GM12801 (cell line): ENCODE results near the gene LTBP1.

ENCODE experiments used
- TF ChIP-seq, protein P1 (sequence below): IDR thresholded peaks from one replicate; pipeline ENCODE4 v1.5.1; 2011; ENCODE audit warnings: control low read depth; ENCODE audit not compliant: insufficient read length; ENCODE audit errors: extremely low read depth

LTBP1 gene, protein sequence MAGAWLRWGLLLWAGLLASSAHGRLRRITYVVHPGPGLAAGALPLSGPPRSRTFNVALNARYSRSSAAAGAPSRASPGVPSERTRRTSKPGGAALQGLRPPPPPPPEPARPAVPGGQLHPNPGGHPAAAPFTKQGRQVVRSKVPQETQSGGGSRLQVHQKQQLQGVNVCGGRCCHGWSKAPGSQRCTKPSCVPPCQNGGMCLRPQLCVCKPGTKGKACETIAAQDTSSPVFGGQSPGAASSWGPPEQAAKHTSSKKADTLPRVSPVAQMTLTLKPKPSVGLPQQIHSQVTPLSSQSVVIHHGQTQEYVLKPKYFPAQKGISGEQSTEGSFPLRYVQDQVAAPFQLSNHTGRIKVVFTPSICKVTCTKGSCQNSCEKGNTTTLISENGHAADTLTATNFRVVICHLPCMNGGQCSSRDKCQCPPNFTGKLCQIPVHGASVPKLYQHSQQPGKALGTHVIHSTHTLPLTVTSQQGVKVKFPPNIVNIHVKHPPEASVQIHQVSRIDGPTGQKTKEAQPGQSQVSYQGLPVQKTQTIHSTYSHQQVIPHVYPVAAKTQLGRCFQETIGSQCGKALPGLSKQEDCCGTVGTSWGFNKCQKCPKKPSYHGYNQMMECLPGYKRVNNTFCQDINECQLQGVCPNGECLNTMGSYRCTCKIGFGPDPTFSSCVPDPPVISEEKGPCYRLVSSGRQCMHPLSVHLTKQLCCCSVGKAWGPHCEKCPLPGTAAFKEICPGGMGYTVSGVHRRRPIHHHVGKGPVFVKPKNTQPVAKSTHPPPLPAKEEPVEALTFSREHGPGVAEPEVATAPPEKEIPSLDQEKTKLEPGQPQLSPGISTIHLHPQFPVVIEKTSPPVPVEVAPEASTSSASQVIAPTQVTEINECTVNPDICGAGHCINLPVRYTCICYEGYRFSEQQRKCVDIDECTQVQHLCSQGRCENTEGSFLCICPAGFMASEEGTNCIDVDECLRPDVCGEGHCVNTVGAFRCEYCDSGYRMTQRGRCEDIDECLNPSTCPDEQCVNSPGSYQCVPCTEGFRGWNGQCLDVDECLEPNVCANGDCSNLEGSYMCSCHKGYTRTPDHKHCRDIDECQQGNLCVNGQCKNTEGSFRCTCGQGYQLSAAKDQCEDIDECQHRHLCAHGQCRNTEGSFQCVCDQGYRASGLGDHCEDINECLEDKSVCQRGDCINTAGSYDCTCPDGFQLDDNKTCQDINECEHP (N-terminal part only)

DNA sequence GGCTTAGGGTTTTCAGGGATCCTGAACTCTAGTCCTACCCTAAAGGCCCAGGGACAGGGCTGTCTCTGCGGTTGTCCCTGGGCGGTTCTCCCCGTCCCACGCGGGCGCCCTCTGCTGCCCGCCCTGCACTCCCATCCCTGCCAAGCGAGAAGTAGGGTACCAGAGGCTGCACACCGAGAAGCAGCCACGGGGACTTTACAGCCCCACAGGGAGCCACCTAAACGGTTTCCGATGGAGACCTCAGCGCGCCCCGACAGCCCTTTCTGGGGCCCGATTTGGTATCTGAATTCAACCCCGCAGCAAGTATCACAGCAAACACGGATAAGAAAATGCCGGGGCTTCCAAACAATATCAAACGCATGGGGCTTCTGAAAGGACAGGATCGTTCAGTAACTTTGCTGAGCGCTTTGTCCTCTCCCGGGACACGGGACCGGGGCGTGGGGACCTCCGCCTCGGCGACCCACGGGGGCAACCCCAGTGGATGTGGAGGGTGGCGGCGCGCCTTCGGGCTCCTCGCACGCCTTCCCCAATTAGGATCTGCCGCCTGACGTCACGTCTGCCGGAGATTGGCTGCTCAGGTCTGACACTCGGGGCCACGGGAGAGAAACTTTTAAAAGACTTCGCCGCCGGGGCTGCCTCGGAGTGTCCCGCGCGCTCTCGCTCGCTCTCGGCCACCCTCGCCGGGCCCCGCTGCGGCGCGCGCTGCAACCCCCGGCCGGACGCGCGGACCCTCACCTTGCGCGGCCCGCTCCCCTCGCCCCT lies at the start of gene LTBP1:
Gene LTBP1 (plus strand): TSS at position 640 of the 762 bp plus-strand sequence. CDS start 372 bp downstream, outside the sequence.
- TF ChIP-seq, protein P1, sequence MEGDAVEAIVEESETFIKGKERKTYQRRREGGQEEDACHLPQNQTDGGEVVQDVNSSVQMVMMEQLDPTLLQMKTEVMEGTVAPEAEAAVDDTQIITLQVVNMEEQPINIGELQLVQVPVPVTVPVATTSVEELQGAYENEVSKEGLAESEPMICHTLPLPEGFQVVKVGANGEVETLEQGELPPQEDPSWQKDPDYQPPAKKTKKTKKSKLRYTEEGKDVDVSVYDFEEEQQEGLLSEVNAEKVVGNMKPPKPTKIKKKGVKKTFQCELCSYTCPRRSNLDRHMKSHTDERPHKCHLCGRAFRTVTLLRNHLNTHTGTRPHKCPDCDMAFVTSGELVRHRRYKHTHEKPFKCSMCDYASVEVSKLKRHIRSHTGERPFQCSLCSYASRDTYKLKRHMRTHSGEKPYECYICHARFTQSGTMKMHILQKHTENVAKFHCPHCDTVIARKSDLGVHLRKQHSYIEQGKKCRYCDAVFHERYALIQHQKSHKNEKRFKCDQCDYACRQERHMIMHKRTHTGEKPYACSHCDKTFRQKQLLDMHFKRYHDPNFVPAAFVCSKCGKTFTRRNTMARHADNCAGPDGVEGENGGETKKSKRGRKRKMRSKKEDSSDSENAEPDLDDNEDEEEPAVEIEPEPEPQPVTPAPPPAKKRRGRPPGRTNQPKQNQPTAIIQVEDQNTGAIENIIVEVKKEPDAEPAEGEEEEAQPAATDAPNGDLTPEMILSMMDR: no peak

DNA sequence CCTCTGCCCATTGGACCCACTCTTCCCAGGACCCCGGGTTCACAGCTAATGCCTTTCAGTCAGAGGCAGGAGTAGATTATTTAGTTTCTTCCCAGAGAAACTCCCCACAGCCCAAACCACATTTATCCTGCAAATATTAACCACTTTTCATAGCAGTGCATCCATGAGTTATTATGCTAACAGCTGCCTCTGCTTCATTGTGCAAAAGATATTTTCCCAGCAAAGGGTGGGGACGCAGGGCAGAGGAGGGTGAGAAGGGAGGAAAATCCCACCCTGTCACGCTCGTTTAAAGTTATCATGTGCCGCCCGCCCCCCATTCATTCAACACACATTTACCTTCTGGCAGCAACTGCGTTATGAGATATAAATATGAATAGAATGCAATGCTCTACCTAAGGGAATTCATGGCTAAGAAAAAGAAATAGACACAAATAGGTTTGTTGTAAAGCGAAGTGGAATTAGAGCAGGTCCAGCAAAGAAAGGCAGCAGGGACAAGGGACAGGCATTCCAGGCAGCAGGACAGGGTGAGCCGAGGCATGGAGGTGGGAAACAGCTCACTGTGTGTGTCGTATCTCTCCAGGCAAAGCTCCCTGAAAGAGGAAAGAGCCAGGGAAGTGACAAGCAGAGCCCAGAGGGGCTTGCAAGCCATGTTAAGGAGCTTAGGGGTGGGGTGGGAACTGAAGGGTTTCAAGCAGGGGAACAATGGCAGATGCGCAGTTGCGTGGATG lies 46.3 kb upstream of the LTBP1 start:
- TF ChIP-seq, protein P1: no peak

DNA sequence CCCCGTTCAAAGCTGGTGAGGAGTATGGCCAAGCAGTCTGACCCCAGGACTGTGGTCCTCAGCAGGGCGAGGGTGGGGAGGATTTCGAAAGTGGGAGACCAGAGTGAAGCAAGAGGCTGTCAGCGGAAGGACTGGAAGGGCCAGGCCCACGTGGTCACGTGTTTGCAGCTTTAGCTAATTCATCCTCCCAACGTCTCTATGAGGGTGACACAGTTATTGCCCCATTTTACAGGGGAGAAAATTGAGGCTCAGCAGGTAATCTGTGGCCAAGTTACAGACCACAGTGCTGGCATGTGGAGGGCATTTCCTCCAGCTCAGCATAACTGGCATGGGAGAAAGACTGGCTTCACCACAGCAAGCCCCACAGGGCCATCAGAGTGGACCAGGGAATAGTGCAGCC lies 45.4 kb upstream of the LTBP1 start:
- TF ChIP-seq, protein P1: no peak

DNA sequence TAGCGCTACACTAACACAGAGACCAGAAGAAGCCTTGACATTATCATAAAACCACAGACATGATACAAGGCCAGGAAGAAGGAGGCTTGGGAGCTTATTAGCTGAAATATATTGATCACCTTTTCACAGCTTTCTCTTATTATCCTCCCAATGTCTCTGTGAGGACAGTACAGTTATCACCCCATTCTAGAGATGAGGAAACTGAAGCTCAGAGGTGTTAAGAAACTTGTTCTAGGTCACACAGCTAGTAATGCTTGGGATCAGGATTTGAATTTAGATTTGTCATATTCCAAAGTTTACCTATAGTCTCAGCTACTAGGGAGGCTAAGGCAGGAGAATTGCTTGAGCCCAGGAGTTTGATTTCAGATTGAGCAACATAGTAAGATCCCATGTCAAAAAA lies 44.6 kb upstream of the LTBP1 start:
- TF ChIP-seq, protein P1: no peak

DNA sequence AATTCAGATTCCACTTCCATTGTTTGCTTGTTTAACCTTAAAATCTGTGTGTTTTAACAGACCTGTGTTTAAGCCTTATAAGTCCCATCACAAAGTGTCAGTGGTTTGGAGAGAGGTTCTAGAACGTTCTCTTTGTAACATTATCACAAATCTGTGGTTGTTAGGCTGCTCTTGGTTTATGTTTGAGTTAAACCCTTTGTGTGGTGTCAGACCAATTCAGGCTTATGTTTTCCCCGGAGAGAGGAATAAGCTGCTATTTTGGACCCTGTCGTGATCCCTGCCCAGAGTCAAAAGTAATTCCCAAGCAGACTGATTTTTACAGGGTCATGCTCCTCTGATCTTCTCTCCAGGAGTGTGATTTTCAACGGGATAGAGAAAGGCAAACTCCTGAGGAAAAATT lies 43.8 kb upstream of the LTBP1 start:
- TF ChIP-seq, protein P1: no peak

DNA sequence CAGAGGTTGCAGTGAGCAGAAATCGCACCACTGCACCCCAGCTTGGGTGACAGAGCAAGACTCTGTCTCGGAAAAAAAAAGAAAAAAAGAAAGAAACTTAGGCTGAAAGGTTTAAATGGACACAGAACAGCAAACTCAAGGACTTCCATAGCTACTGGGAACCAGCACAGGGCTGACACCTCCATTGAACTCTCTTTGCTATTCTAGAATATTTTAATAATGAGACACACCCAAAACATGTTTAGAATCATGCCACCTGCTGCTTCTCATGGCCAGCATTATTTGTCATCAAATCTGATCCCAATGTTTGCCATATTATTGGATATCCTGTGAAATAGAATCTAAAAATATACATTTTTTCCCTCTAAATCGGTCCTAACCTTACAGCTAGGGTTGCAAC lies 42.7 kb upstream of the LTBP1 start:
- TF ChIP-seq, protein P1: no peak
